Activated T-helper 2 cell treated with anti-CD3 and anti-CD28 coated beads, Interferon-gamma antibody, Interleukin-2, Interleukin-4, amounts not matched to agents 10 μg/mL and 5 μg/mL and 100 μg/mL, durations not matched to agents 14 hours and 24 hours and 36 hours (primary cell): ENCODE data around the gene PAK4. TPM values are rescaled to one million over a fixed set of nuclear protein-coding genes. Genes with fewer than 3 reads are reported as not detected.

Experiments used
- DNase-seq: peaks from one replicate; pipeline ENCODE4 v3.0.0; 2021; ENCODE audit warnings: low spot score
- H3K27ac Mint-ChIP-seq: one replicate; pipeline ENCODE4 v1.8.0; 2021; ENCODE audit warnings: mixed read lengths
- H3K27me3 Mint-ChIP-seq: one replicate; pipeline ENCODE4 v1.8.0; 2021; ENCODE audit warnings: low read depth, mixed read lengths
- H3K36me3 Mint-ChIP-seq: one replicate; pipeline ENCODE4 v1.8.0; 2021; ENCODE audit warnings: low read depth, mixed read lengths
- H3K4me1 Mint-ChIP-seq: one replicate; pipeline ENCODE4 v1.8.0; 2021; ENCODE audit warnings: low read depth, mixed read lengths
- H3K4me3 Mint-ChIP-seq: one replicate; pipeline ENCODE4 v1.8.0; 2021; ENCODE audit warnings: low read depth, mild to moderate bottlenecking, moderate library complexity, mixed read lengths
- H3K9me3 Mint-ChIP-seq: one replicate; pipeline ENCODE4 v1.8.0; 2021; ENCODE audit warnings: mixed read lengths
- intact Hi-C: fragments of 100-400 bp; cut with micrococcal nuclease; formaldehyde crosslinking; loops from one replicate; pipeline ENCODE4 v1.15.1; 2023
- total RNA-seq: library from RNA; stranded (reverse); gene quantifications from 2 replicates; pipeline ENCODE4 v1.2.3, GENCODE V29; 2022

Gene PAK4
- total RNA-seq, 1 donor from 2014 or later = 19.4 TPM

- Mint-ChIP-seq H3K36me3 (no peaks in the 10 kb centered on the region), H3K9me3 (no peaks in the 10 kb centered on the region), H3K4me3 (no peak overlapping the region), H3K27ac (no peak overlapping the region), H3K4me1 (peaks cover 5% of the 10 kb centered on the region), H3K27me3 (peaks cover 41% of the 10 kb centered on the region)
- intact Hi-C loops = no loop called here
- DNase-seq = no peak
Observed at GRCh38 chr19:39194832-39195542, 69.4 kb downstream of the PAK4 start.

GRCh38 chr19:39195755-39196154, 70.2 kb downstream of the PAK4 start:
- Mint-ChIP-seq H3K9me3 (no peaks in the 10 kb centered on the region), H3K4me1 (peaks cover 5% of the 10 kb centered on the region), H3K27ac (no peak overlapping the region), H3K4me3 (no peak overlapping the region), H3K36me3 (no peaks in the 10 kb centered on the region), H3K27me3 (peaks cover 46% of the 10 kb centered on the region)
- DNase-seq = no peak
- intact Hi-C loops = no loop called here

- H3K27ac Mint-ChIP-seq = no peak overlapping the region
- no peak for DNase-seq
- H3K4me1 Mint-ChIP-seq = peaks cover 5% of the 10 kb centered on the region
- peaks cover 48% of the 10 kb centered on the region for H3K27me3 Mint-ChIP-seq
- H3K9me3 Mint-ChIP-seq = no peaks in the 10 kb centered on the region
- H3K4me3 Mint-ChIP-seq = no peak overlapping the region
- H3K36me3 Mint-ChIP-seq = no peaks in the 10 kb centered on the region
- intact Hi-C loops = no loop called here
Observed at GRCh38 chr19:39196320-39196719, 70.7 kb downstream of the PAK4 start.

- intact Hi-C loops = no loop called here
- DNase-seq = no peak
Observed at GRCh38 chr19:39196860-39197562, 71.4 kb downstream of the PAK4 start, which contains the start of gene NCCRP1. Gene NCCRP1 (plus strand): TSS chr19:39196964. CDS start chr19:39196983, 19 bp downstream.

GRCh38 chr19:39197808-39198207, 72.2 kb downstream of the PAK4 start:
- no peak overlapping the region for H3K4me3 Mint-ChIP-seq

More at GRCh38 chr19:39196860-39197562, 71.4 kb downstream of the PAK4 start, which contains the start of gene NCCRP1:
- Mint-ChIP-seq H3K4me3 (no peak within 1 kb of the TSS), H3K9me3 (no peaks in the 10 kb centered on the region), H3K27ac (no peak within 1 kb of the TSS), H3K27me3 (peaks cover 51% of the 10 kb centered on the region), H3K36me3 (no peaks in the 10 kb centered on the region), H3K4me1 (peaks cover 5% of the 10 kb centered on the region)

GRCh38 chr19:39199025-39199424, 73.4 kb downstream of the PAK4 start:
- no peak for DNase-seq
- Mint-ChIP-seq H3K27ac (no peak overlapping the region), H3K27me3 (peaks cover 64% of the 10 kb centered on the region), H3K4me3 (no peak overlapping the region), H3K4me1 (peaks cover 5% of the 10 kb centered on the region), H3K9me3 (no peaks in the 10 kb centered on the region), H3K36me3 (no peaks in the 10 kb centered on the region)
- intact Hi-C loops = no loop called here

More at GRCh38 chr19:39197808-39198207, 72.2 kb downstream of the PAK4 start:
- DNase-seq = no peak
- Mint-ChIP-seq H3K27ac (no peak overlapping the region), H3K4me1 (peaks cover 5% of the 10 kb centered on the region), H3K36me3 (no peaks in the 10 kb centered on the region), H3K27me3 (peaks cover 54% of the 10 kb centered on the region), H3K9me3 (no peaks in the 10 kb centered on the region)
- intact Hi-C loops = no loop called here

- no peak for DNase-seq
- Mint-ChIP-seq H3K27ac (no peak overlapping the region), H3K4me1 (peaks cover 5% of the 10 kb centered on the region), H3K36me3 (no peaks in the 10 kb centered on the region), H3K27me3 (peaks cover 67% of the 10 kb centered on the region), H3K9me3 (no peaks in the 10 kb centered on the region), H3K4me3 (no peak overlapping the region)
- intact Hi-C loops = no loop called here
Observed at GRCh38 chr19:39200066-39200802, 74.6 kb downstream of the PAK4 start.

- peaks cover 67% of the 10 kb centered on the region for H3K27me3 Mint-ChIP-seq
- intact Hi-C loops = no loop called here
- no peaks in the 10 kb centered on the region for H3K9me3 Mint-ChIP-seq
Observed at GRCh38 chr19:39200803-39201115, 75.2 kb downstream of the PAK4 start.

GRCh38 chr19:39202998-39203355, 77.4 kb downstream of the PAK4 start:
- Mint-ChIP-seq H3K36me3 (no peaks in the 10 kb centered on the region), H3K27ac (no peak overlapping the region), H3K27me3 (peaks cover 53% of the 10 kb centered on the region), H3K4me3 (no peak overlapping the region), H3K4me1 (no peaks in the 10 kb centered on the region), H3K9me3 (no peaks in the 10 kb centered on the region)
- intact Hi-C loops = no loop called here
- DNase-seq = no peak

More at GRCh38 chr19:39200803-39201115, 75.2 kb downstream of the PAK4 start:
- H3K4me1 Mint-ChIP-seq = peaks cover 5% of the 10 kb centered on the region
- H3K36me3 Mint-ChIP-seq = no peaks in the 10 kb centered on the region
- H3K4me3 Mint-ChIP-seq = no peak overlapping the region
- DNase-seq = no peak
- no peak overlapping the region for H3K27ac Mint-ChIP-seq

GRCh38 chr19:39203372-39204341, 78.1 kb downstream of the PAK4 start, which contains the start of gene SYCN:
Gene SYCN (minus strand): TSS chr19:39204263. CDS start chr19:39204254, 9 bp downstream.
- no peak for DNase-seq
- Mint-ChIP-seq H3K4me1 (no peaks in the 10 kb centered on the region), H3K27ac (no peak within 1 kb of the TSS), H3K27me3 (peaks cover 46% of the 10 kb centered on the region), H3K4me3 (no peak within 1 kb of the TSS), H3K9me3 (no peaks in the 10 kb centered on the region), H3K36me3 (no peaks in the 10 kb centered on the region)
- intact Hi-C loops = no loop called here

GRCh38 chr19:39205449-39205764, 79.8 kb downstream of the PAK4 start:
- Mint-ChIP-seq H3K36me3 (no peaks in the 10 kb centered on the region), H3K4me3 (no peak overlapping the region), H3K9me3 (no peaks in the 10 kb centered on the region), H3K27ac (no peak overlapping the region), H3K27me3 (peaks cover 37% of the 10 kb centered on the region), H3K4me1 (no peaks in the 10 kb centered on the region)
- no peak for DNase-seq
- intact Hi-C loops = no loop called here

- intact Hi-C loops = no loop called here
- Mint-ChIP-seq H3K4me1 (no peaks in the 10 kb centered on the region), H3K9me3 (no peaks in the 10 kb centered on the region), H3K36me3 (no peaks in the 10 kb centered on the region), H3K27me3 (peaks cover 31% of the 10 kb centered on the region), H3K27ac (no peak overlapping the region), H3K4me3 (no peak overlapping the region)
- no peak for DNase-seq
Observed at GRCh38 chr19:39206122-39206521, 80.5 kb downstream of the PAK4 start.
